Panc1 (cell line): Measurements from ENCODE around the gene CIROP. TPM values are rescaled to one million over a fixed set of nuclear protein-coding genes. Genes with fewer than 3 reads are reported as not detected.

Experiments
- ATAC-seq: fragments of 200-7000 bp; cut with Tn5 transposase; 2 replicates; pipeline ENCODE4 v1.9.1; 2020; ENCODE audit warnings: mild to moderate bottlenecking, moderate library complexity
- BruUV-seq: library from RNA; stranded (reverse); fragments of 400-500 nt; replicated peaks from 2 replicates; lab custom pipeline; 2021; lab: Mats Ljungman, UMichigan
- CTCF ChIA-PET: fragments of 300-600 bp; sonication (Branson Sonifier 250); formaldehyde crosslinking; loops from one replicate; lab custom pipeline; 2022; ENCODE audit warnings: antibody characterized with exemption; lab: Charles Lee
- POLR2A ChIA-PET: fragments of 300-600 bp; sonication (Branson Sonifier 250); formaldehyde crosslinking; loops from one replicate; lab custom pipeline; 2022; ENCODE audit warnings: antibody characterized with exemption; lab: Charles Lee
- DNase-seq: peaks from one replicate; pipeline ENCODE4 v3.0.0-alpha.2; 2010; ENCODE audit warnings: low read depth, low spot score
- H3K27ac ChIP-seq: 2 replicates; pipeline ENCODE4 v1.5.1; 2011; ENCODE audit warnings: mild to moderate bottlenecking, low read length, inconsistent platforms
- H3K27me3 ChIP-seq: fragments of 200-500 bp; sonication (Bioruptor generic); 2 replicates; pipeline ENCODE4 v1.6.0; 2014; ENCODE audit warnings: low read length, inconsistent platforms; ENCODE audit not compliant: control insufficient read depth, insufficient read depth
- H3K36me3 ChIP-seq: fragments of 200-500 bp; sonication (Bioruptor generic); 2 replicates; pipeline ENCODE4 v1.5.1; 2014; ENCODE audit warnings: inconsistent platforms, mild to moderate bottlenecking, low read length, moderate library complexity; ENCODE audit not compliant: control insufficient read depth, insufficient read depth
- H3K4me1 ChIP-seq: 2 replicates; pipeline ENCODE4 v1.5.1; 2011; ENCODE audit warnings: inconsistent platforms, mild to moderate bottlenecking, low read length, moderate library complexity; ENCODE audit not compliant: control insufficient read depth, insufficient read depth
- H3K4me3 ChIP-seq, 2 experiments: 2 replicates each; pipeline ENCODE4 v1.5.1; 2011 to 2012; ENCODE audit warnings: low read depth in 2 of 2, low read length in 2 of 2, mild to moderate bottlenecking in 2 of 2, inconsistent platforms in 1 of 2, moderate library complexity in 1 of 2
- H3K9me3 ChIP-seq: fragments of 200-500 bp; sonication (Bioruptor generic); 2 replicates; pipeline ENCODE4 v1.5.1; 2014; ENCODE audit warnings: low read depth, mild to moderate bottlenecking, inconsistent platforms, low read length, moderate library complexity; ENCODE audit not compliant: control insufficient read depth, insufficient read depth
- CTCF ChIP-seq: fragments of 450-650 bp; IDR thresholded peaks from 2 replicates; pipeline ENCODE4 v1.5.1; 2017; ENCODE audit warnings: mild to moderate bottlenecking
- POLR2AphosphoS5 ChIP-seq: IDR thresholded peaks from 2 replicates; pipeline ENCODE4 v1.6.1; 2012; ENCODE audit warnings: mild to moderate bottlenecking, low read depth, low read length, moderate library complexity
- REST ChIP-seq, 2 experiments: IDR thresholded peaks; 2 replicates each; pipeline ENCODE4 v1.6.1; 2011 to 2012; ENCODE audit warnings: low read depth in 2 of 2, control low read depth in 1 of 2, low read length in 1 of 2, mild to moderate bottlenecking in 1 of 2, moderate library complexity in 1 of 2; ENCODE audit not compliant: insufficient read depth in 1 of 2
- SIN3A ChIP-seq: IDR thresholded peaks from 2 replicates; pipeline ENCODE4 v1.6.1; 2012; ENCODE audit warnings: low read depth, mild to moderate bottlenecking, low read length, moderate library complexity, borderline replicate concordance; ENCODE audit not compliant: insufficient read depth
- TCF7L2 ChIP-seq: IDR thresholded peaks from 2 replicates; pipeline ENCODE4 v1.6.1; 2011; ENCODE audit warnings: mild to moderate bottlenecking, low read depth, low read length, inconsistent platforms
- in situ Hi-C: cut with HindIII; loops from 2 replicates; pipeline ENCODE4 v1.10.0; 2016; ENCODE audit warnings: low sequenced_read_pairs, low pct_unique_long_range_greater_than_20kb
- intact Hi-C: fragments of 100-400 bp; cut with micrococcal nuclease; formaldehyde crosslinking; loops from one replicate; pipeline ENCODE4 v1.10.0; 2022; ENCODE audit not compliant: unreplicated experiment
- total RNA-seq: library from RNA; stranded (reverse); gene quantifications from one replicate; pipeline ENCODE4 v1.2.1, GENCODE V29; 2021; ENCODE audit not compliant: unreplicated experiment

Gene CIROP
- total RNA-seq, 1 experiment from 2014 or later: not detected

GRCh38 chr14:23124337-23124954 lies 19.7 kb upstream of the CIROP start:
- H3K4me3 ChIP-seq: no peak overlapping the region
- H3K27me3 ChIP-seq: no peaks in the 10 kb centered on the region; the same call in 1 of the 2 replicates
- DNase-seq (no peak), ATAC-seq (no peak)
- POLR2A ChIA-PET: no interaction called here
- in situ Hi-C loops (no loop called here), intact Hi-C loops (no loop called here)
- no peak overlapping the region for H3K27ac ChIP-seq
- no peak for TF ChIP-seq POLR2AphosphoS5
- no peak for TF ChIP-seq CTCF
- TF ChIP-seq TCF7L2: no peak
- TF ChIP-seq REST (IDR thresholded peaks at IDR 0.05; ENCODE audit: insufficient read depth in 1 of 2, low read depth in 2 of 2, low read length in 1 of 2): no peak
- TF ChIP-seq SIN3A: no peak
- CTCF ChIA-PET: no interaction called here
- BruUV-seq: no TSS peak
- no peaks in the 10 kb centered on the region for H3K9me3 ChIP-seq
- H3K36me3 ChIP-seq: no peaks in the 10 kb centered on the region
- H3K4me1 ChIP-seq: no peaks in the 10 kb centered on the region

- in situ Hi-C loops: no loop called here
Observed at GRCh38 chr14:23123419-23123818, 18.6 kb upstream of the CIROP start.

More at GRCh38 chr14:23123419-23123818, 18.6 kb upstream of the CIROP start:
- no peaks in the 10 kb centered on the region for H3K27me3 ChIP-seq
- TF ChIP-seq TCF7L2 (no peak), REST (IDR thresholded peaks at IDR 0.05; ENCODE audit: insufficient read depth in 1 of 2, low read depth in 2 of 2, low read length in 1 of 2) (no peak), CTCF (no peak), SIN3A (no peak), POLR2AphosphoS5 (no peak)
- H3K4me3 ChIP-seq: no peak overlapping the region
- no peaks in the 10 kb centered on the region for H3K9me3 ChIP-seq
- H3K4me1 ChIP-seq: no peaks in the 10 kb centered on the region
- no peaks in the 10 kb centered on the region for H3K36me3 ChIP-seq
- intact Hi-C loops: no loop called here
- ATAC-seq (no peak), DNase-seq (no peak)
- POLR2A ChIA-PET: no interaction called here
- CTCF ChIA-PET: interaction anchor here (0.6 kb wide), 1 partner anchor 66 kb away, joined by 4 read pairs; no protein-coding TSS in a partner anchor
- no peak overlapping the region for H3K27ac ChIP-seq
- BruUV-seq: no TSS peak
